ENCODE measurements around the gene GRIK4.

Gene GRIK4

GRCh38 chr11:120547316-120547715 lies 35.8 kb downstream of the GRIK4 start:
- DNase-seq (ENCODE audit: low read depth), result no peak
- no peak overlapping the region for H3K4me3 ChIP-seq (ENCODE audit: low read depth, low read length)
- TF ChIP-seq CTCF (IDR thresholded peaks at IDR 0.05; ENCODE audit: insufficient read depth, low read depth, low read length, missing control alignments), result no peak

- H3K4me3 ChIP-seq (ENCODE audit: low read depth, low read length), result no peak overlapping the region
- TF ChIP-seq CTCF (IDR thresholded peaks at IDR 0.05; ENCODE audit: insufficient read depth, low read depth, low read length, missing control alignments), result no peak
- no peak for DNase-seq (ENCODE audit: low read depth)
These were observed 36.5 kb downstream of the GRIK4 start for GRCh38 chr11:120547811-120548681.

- DNase-seq (ENCODE audit: low read depth), result no peak
- TF ChIP-seq CTCF (IDR thresholded peaks at IDR 0.05; ENCODE audit: insufficient read depth, low read depth, low read length, missing control alignments), result no peak
- no peak overlapping the region for H3K4me3 ChIP-seq (ENCODE audit: low read depth, low read length)
These were observed 37.2 kb downstream of the GRIK4 start for GRCh38 chr11:120548682-120549209.

- H3K4me3 ChIP-seq (ENCODE audit: low read depth, low read length), result no peak overlapping the region
- no peak for DNase-seq (ENCODE audit: low read depth)
- no peak for TF ChIP-seq CTCF (IDR thresholded peaks at IDR 0.05; ENCODE audit: insufficient read depth, low read depth, low read length, missing control alignments)
These were observed 37.8 kb downstream of the GRIK4 start for GRCh38 chr11:120549346-120549745.

GRCh38 chr11:120550007-120550406 lies 38.5 kb downstream of the GRIK4 start:
- DNase-seq (ENCODE audit: low read depth), result no peak
- no peak for TF ChIP-seq CTCF (IDR thresholded peaks at IDR 0.05; ENCODE audit: insufficient read depth, low read depth, low read length, missing control alignments)
- H3K4me3 ChIP-seq (ENCODE audit: low read depth, low read length), result no peak overlapping the region

- no peak overlapping the region for H3K4me3 ChIP-seq (ENCODE audit: low read depth, low read length)
- no peak for DNase-seq (ENCODE audit: low read depth)
- no peak for TF ChIP-seq CTCF (IDR thresholded peaks at IDR 0.05; ENCODE audit: insufficient read depth, low read depth, low read length, missing control alignments)
These were observed 39.6 kb downstream of the GRIK4 start for GRCh38 chr11:120551191-120551590.

All from GM12865 (cell line).